CD4-positive, alpha-beta T cell treated with Interferon gamma for 1 hour (primary cell): ENCODE measurements around the gene BUD13.

Experiments used
- DNase-seq: peaks from one replicate; pipeline ENCODE4 v3.0.0-alpha.2; 2020

BUD13 gene

DNA sequence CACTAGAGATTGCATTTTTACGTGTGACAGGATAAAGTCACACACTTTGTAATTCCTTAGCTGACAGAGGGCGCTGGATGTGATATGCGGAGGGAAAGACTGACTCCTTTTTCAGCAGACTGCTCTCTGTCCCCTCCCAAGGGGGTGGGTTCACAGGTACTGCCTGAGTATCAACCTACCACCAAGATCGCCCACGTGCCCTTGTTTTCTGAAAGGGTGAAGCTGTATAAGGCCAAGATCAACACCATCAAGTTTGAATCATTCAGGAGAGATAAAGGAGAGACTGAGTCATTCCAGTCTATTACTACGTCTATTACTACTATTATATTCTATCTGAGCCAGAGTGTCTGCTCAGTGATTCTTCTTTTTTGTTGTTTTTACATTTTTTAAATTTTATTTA lies 30.7 kb downstream of the BUD13 start:
- no peak for DNase-seq

DNA sequence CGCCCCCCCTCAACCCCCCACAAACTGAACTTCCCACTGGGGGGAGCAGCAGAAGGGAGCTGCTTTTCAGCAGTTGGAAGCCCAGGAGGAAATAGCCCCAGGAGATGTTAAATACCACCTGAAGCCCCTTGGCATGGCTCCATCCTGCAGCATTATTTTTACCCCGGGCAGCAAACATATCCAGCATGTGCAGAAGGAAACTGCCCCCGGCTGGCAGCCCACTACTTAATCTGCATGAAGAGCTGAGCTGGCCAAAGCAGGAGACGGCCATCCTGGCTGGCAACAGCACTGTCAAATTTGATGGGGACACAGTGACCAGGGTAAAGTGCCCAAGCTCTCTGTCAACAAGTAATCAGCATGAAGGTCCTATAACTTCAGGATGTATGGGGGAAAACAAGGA lies 32.0 kb downstream of the BUD13 start:
- no peak for DNase-seq

DNA sequence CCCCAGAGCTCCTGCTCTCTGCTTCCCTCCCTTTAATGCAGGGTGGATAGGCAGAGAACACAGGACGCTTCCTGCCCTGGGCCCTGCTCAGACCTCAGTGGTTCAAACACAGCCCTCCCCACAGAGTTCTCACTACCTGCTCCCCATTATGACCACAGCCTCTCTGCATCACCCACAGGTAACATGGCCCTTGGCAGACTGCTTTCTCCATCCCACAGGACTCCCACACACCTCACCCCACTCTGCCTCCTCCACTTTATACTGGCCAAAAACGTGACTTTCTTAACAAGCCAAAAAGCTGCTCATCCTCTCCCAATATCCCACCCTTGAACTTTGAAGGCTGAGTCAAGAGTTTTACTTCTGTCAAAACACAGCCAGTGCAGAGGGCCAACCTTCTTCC lies 33.8 kb downstream of the BUD13 start:
- no peak for DNase-seq

DNA sequence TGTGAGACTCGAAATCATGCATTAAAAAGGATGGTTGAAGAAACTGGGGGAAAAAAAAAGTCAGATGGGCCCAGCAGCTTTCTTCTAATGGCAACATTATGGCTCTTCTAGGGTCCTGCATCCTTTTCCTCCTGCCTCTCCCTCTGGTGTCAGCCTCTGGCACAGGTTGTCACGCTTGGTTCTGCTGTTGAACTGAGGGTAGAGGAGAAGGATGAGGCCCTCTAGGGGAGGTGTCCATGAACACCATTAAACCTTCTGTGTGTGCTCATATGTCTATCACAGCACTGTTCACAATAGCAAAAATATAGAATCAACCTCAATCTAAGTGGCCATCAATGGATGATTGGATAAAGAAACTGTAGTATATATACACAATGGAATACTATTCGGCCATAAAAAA lies 36.0 kb downstream of the BUD13 start:
- DNase-seq = no peak

DNA sequence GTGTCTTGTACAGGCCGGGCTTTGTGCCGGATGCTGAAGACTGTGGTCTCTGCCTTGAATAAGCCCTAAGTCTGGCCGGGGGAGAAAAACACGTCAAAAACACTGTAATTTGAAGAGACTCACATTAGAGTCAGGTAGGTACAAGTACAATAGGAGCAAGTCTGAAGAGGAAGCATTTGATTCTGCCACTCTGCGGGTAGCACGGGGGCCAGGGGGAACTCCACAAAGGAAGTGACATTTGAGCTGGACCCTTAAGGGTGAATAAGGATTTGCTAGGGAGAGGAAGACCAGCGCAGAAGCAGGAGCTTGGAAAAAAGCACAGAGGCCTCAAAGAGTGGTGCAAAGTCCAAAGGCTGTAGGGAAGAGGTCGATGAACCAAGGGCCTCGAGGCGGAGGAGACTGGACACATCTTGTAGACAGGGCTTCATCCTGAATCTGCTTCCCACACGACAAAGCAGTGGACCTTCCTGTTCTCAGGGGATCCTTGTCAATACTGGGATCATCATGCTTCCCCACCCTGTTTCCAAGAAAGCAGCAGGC lies 38.7 kb downstream of the BUD13 start:
- no peak for DNase-seq

DNA sequence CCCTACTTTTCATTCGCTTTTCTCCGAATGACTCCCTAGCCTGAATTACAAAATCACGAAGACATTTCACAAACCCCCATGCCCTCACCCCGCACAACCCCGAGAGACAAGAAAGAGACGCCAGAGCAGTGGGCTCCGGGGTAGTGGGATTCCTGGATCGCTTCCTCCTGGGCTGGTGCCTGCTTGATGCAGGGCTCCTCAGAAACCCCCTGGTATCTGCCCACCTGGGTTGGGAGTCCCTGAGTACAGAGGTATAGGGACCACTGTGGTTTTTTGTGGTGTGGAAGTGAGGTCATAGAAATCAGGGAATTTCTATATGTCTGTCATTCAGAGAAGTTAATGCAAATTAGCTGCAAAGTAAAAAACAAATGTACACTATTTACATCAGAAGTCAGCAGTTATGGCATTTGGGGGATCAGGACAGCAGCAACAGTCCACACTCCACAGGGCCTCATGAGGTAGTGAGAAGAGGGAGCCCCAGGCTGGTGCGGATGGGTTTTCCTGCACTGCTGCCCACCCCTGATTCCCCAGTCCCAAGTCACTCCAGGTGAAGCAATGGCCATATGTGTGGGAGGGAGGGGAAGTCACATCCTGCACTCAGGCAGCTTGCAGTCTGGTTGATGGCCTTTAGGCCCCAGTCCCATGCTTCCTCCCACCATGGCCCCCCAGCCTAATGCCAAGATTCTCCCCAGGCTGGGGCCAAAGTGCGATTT lies 39.6 kb downstream of the BUD13 start:
- no peak for DNase-seq

DNA sequence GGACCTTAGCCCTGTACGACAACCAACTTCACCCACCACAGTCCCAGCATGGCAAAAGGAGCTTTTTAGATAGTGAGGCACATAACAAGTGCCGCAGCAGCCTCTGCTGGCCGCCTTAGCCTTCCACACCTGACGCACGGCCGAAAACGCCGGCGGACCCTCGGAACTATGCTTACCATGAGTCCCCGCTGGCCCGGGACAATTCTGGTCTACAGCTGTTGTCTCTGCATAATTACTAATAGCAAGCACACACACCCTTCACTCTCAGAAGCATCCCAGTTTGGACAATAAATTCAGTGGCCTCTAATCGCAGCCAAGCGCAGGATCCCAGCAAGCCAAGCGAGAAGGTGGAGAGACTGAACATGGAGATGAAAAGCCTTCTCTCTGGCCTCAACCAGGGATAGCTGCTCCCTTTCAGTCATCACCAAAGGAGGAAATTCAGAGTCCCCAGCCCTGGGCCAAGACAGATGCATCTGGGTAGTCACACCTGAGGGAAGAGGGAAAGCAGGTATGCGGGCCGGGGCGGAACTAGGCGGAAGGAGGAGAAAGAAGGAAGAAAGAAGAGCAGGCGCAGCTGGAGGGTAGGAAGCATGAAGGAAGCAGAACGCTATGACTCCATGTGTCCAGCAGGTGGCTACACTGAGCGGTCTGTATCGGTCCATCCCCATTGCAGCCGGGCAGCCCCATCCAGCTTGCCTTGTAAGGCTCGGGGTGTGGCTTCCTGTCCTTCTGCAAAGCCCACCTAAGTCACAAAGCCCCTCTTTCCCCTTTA lies 40.3 kb downstream of the BUD13 start:
- DNase-seq = peak; percentile 57

DNA sequence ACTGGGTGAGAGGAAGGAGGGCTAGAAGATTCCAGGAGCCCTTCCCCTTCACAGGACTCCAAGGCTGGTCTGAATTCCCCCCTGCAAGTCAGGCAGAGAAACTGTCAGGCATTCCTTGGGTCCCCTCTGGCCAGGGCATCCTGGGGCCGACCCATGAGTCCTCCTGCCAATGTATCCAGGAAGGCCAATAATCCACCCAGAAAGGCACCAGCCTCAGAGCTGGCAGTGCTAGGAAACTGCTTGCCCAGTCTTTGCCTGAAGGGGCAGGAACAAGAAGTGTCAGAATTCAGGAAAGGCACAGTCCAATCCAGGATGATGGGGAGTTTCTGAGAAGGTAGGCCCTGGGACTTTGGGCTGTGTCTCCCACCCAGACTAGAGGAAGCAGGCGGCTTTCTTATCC lies 41.0 kb downstream of the BUD13 start:
- no peak for DNase-seq

DNA sequence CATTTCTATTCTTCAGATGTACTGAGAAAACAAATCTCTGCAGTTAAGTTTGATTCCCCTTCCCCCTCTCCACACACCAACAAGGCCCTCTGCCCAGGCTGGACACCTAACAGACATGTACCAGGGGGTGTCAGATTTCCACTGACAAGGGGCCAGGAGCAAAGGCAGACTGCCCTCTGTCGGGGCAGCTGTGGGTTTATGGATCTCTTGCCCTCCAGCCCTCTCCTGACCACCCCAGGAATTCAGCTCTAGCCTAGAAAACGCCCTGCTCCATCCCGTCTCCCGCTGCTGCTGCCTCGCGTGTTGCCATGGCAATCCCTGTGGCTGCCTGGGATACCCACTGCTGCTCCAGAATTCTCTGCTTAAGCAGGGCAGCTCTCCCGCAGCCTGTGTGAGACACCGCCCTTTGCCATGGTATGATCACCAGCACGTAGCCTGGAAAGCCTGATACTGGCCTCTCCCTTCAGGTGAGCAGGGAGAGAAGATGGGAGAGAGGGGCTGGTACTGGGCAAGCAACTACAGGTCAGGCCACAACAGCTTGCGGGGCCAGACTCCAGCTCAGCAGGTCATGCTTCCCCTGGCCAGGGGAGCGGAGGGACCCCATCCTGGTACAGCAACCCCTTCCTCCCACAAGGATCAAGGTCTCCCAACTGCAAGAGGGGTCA lies 41.6 kb downstream of the BUD13 start:
- no peak for DNase-seq

DNA sequence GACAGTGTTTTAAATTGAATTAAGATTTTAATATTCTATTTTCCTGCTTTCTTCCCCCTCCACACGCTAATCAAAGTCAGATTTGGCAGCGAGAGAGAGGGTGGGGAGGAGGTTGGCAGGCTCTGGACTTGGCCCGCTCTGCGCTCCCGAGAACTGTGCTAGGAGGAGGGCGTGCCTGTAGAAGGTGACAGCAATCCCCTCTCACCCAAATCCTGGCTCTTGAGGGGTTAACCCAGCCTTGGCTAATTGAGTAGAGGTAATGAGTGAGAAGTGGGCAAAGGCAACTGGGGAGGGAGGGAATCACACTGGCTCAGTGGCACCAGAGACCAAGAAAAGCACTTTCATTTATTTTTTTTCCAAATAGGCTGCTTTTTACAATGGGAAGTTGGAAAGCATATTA lies 42.2 kb downstream of the BUD13 start:
- DNase-seq = no peak

DNA sequence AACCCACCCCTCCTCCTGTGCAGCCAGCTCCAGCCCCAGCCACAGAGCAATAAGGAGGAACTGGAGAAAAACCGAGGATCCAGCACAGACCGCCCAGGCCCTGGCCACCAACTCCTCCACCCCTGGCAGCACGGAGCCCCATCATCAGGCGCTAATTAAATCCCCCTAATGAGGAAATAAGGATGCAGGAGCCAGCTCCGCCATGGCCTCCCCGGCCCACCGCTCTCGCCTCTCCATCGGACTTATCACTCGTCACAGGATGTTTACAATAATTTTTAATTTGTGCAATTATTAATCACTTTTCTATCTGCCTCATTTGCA lies 42.6 kb downstream of the BUD13 start:
- no peak for DNase-seq

DNA sequence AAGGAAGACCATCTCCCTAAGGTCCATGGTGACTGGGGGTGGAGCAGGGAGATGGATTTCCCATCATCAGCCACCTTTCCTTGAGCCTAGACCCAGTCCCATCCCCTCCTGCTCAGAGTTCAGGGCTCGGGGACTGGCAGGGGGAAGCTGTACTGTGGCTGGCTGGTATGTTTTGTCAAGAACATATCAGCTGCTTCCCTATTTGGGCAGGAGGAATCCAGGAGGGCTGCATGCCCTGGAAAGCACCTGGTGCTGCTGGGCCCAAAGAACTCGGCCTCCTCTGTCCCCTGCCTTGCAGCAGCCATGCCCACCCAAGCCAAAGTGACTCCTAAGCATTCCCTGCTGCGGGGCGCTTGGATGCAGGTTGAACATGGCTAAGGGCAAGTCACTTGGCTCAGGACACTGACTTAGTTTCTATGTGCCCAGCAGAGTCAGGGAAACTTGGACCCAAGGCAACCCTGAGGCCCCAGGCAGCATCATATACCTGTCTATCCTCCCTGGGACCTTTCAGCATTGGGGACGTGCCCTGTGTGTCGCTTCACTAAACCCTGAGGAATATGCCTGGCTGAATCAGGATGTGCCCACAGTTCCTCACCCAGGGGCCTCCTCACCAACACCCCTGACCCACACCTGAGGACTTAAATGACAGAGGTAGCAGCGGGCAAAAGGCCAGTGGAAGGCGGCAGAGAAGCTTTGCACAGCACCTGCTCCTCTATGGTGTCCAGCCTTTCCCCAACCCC lies 43.1 kb downstream of the BUD13 start:
- no peak for DNase-seq

DNA sequence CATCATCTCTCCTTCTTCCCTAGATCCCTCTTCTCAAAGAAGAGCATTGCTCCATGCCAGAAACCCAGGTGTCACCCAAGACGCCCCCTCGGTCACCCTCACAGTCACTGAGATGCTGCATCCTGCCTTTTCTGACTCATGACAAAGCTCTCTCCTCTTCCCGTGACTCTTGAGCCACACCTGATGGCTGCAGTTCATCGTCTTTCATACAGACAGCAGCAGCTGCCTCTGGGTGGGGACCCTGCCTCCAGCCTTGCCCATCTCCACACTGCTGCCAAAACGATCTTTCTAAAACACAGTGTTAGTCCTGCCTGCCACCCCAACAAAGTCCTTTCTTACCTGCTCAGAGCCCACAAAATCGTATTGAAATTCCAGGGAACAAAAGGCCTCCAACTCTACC lies 44.8 kb downstream of the BUD13 start:
- no peak for DNase-seq

DNA sequence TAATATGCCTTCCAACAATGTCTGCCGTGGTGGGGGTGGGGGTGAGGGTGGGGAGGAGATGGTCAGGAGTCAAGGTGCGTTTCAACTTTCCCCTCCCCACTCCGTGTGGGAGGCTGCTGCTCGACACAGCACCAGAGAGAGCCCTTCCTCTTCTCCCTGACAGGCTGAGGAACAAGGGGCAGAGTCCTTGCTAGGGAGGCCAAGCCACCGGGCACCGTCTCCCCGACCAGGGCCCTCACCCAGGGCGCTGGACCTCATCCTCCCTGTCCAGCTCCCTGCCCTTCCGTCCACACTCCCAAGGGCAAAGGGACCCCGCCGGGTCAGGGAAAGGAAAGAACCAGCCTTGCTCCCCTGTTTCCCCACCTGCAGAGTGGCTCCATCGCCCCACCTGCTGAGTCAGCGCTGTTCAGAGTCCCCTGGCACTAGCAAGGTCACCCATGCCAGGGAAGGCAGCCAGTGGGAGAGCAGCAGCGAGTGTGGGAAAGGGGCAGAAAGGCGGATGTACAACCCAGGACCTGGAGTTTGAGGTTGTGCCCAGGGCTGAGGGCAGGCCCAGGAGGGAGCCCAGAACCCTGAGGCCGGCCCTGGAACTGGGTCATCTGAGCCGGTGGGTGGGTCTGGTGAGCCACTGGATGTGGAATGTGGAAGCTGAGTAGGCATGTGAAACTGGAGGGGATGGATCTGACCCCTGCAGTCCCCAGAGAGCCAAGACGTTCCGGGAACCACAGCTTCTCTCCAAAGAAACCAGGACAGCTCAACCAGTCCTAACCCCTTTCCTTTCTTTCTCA lies 47.2 kb downstream of the BUD13 start:
- no peak for DNase-seq

DNA sequence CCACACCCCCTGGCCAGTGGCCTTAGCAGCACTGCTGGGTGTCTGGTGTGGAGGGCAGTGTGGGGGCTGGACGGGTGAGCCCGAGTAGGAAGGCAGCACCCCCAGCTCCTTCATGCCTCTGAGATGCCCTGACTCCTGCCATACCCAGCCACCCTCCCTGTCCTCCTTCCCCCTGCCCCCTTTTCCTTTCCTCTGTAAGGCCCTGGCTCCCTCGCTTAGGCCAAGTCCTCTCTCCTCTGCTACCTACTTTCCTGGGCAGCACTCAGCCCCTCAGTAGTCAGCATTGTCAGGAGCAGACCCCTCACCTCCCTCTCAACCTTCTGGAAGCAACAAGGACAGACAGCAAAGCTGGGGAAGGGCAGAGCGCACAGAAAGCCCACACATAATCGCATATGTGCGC lies 48.0 kb downstream of the BUD13 start:
- DNase-seq = no peak

DNA sequence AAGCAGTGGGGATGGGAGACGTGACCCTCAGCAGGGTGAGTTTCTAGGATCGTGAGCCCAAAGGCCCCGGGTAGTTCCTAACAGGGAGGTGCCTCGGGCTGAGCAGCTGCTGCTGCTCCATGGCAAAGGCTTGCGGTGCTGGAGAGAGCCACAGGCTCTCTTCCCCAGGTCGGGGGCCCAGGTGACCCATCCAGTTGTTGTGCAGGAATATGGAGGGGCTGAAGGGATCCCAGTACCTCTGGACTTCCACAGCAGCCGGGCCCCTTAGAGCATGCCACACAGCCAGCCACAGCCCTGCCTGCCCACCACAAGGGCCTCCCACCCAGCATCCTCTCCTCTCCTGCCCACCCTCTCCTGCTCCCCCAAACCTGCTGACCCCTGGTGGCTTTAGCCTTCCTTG lies 49.3 kb downstream of the BUD13 start:
- DNase-seq = no peak

DNA sequence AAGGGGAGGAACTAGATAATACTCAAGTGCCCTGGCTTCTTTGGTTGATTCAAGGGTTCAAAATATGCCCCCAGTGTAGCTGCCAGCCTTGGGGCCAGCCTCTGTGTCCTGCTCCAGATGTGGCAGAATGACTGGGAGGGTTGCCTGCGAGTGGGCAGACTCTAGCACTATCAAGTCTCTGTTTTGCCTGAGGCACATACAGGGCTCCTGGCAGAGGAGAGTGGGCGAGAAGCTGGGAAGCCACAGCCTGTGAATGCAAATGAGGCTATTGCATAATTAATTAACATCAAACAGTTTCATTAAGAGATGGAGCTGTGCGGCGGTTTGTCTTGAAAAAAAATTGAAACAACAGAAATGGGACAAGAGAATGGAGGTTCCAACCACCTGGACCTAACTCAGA lies 50.8 kb downstream of the BUD13 start:
- DNase-seq = no peak

DNA sequence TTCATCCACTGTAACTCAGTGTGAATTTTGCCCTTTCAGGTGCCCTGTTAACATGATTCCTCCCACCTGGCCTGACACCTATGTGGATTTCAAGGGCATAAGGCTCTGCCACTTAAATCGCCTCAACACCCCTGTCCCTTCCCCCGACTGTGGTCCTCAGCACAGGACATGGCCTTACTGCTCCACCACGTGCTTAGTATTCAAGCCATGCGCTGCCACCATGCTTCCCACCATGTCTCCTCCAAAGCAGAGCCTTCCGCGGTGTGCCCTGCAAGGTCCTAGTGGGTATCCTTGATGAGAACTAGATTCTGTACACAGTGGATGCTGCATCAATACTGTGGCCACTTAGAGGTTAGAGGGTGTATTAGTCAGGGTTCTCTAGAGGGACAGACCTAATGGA lies 51.9 kb downstream of the BUD13 start:
- DNase-seq = no peak

DNA sequence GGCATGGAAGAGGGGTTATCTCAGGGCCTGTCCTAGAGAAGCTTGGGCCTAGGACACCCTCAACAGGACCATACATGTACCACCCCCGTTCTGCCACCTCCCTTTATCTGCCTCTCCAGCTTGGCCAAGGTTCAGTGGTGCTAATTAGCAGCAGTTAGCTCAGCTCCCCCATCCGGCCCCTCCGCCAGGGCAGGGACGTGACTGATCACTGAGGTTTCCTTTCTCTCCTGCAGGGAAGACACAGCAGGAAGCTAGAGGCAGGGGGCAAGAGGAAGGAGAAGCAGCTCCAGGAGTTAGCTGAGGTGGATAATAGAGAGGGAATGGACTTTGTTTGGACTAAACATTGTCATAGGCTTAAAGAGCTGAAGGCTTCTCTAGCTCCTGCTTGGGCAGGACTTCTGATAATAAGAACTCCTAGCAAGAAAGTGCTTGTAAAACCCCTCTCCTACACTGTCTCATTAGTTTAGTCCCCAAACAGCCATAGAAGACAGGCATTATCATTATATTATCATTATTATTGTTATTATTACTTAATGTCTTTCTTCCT lies 53.8 kb downstream of the BUD13 start:
- no peak for DNase-seq

DNA sequence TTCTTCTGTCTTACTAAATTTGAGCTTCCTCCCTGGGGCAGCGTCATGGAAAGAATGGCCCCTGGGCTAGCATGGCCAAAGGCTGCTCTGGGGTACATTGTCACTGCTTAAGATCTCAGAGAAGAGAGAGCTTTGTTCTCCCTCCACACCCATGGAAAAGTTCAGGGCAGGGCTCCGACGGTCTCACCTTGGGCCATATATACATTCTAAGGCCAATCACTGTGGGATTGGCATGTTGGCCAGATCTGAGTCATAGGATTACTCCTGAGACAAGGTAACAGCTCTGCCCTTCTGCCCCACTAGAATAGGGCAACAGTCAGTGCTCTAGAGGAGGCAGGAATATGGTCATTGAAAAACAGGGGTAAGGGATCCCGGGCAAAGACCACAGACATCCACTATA lies 56.2 kb downstream of the BUD13 start:
- no peak for DNase-seq

DNA sequence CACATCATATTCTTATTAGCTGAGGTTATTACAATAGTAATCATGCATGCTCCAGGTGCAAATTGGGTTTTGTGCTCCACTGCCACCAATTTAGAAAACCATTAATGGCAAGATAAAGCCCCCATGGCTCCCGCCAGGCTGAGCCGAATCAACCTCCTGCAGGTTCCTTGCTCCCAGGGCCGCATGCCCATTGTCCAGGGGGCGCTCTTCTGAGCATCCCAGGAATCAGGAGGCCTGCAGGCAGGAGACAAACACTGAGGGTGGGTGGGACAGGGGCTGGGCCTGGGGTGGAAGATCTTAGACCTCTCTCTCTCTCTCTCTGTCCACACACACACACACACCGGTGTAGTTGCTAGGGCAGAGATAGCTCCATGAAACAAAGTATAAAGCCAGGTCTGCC lies 57.4 kb downstream of the BUD13 start:
- DNase-seq = no peak

DNA sequence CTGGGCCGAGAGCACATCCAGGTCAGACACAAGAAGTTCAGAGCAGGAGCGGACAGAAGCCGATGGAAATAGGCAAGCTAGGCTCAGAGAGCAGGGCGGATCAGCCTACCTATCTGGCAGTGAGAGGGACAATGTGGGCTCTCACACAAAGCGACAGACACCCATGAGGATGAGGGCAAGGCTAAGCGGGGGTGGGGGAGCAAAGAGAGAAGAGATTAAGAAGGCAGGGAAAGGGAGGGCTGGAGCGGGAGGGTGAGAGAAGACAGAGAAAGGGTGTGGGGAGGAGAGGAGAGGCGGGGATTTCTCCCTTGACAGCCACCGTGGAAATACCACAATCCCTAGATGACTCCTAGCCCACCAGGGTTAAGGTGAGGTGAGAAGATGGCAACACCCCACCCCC lies 57.9 kb downstream of the BUD13 start:
- DNase-seq = no peak
